ENCODE data around the gene GLIS1.

GLIS1 gene

DNA sequence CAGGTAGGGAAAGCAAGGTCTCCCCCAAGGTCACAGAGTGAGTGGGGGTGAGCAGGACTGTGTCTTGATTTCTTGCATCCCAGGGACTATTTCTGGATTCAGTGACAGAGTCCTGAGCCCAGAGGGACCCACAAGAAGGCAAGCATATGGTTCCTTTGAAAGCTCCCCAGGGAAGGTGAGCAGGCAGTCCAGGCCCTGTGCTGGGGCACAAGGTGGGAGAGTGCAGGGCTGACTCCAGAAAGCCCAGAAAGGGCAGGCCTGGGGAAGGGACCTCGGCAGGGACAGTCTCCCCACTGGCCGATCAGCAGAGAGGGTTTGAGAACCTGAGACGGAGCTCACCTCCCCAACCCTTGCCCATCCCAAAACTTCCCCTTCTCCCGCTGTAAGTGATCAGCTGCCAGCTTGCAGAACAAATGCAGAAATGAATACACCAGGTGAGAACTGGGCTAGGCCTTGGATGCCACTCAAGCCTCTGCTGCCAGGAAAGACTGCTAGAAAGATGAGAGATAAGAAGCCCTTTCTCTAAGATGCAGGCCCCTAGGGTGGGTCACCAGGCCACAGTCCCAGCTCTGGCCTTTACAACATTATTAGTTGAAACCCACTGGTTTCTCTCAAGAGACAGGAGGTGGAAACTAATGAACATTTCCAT is 121.0 kb downstream of the GLIS1 start:
- DNase-seq (ENCODE audit: low read depth in 2 of 2): no peak

DNA sequence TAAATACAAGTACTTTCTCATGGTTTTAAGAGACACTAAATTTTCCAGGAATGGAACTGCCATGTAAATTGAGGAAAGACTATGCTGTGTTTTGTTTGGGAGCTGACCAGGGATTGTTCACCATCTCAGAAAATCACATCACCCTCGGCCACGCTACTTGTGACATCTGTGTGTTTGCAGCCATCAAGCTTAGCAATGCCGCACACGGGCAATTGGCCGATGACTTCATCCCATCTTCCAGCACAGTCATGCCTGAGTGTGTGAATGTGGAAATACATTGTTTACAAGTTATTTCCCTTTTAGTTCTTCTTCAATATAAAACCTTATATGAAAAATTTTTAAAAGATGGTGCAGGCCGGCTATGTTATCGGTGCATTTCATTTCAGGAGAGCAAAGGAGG is 121.6 kb downstream of the GLIS1 start:
- DNase-seq (ENCODE audit: low read depth in 2 of 2): no peak

DNA sequence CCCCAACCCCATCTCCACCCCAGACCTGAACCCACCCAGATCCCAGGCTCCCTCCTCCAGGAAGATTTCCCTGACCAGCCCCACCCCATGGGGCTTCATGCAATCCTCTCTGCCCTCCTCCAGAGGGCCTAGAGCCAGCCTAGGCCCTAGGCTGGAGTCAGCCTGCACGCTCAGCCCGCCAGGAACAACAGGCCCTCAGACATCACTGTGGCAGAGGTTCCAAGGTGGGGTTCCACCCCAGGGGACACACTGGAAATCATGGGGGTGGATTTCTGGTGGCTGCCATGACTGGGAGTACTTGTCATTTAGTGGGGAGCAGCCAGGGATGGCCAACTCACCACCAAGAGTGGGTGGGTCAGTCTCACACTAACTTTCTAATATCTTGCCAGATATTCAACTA is 122.0 kb downstream of the GLIS1 start:
- no peak for DNase-seq (ENCODE audit: low read depth in 2 of 2)

DNA sequence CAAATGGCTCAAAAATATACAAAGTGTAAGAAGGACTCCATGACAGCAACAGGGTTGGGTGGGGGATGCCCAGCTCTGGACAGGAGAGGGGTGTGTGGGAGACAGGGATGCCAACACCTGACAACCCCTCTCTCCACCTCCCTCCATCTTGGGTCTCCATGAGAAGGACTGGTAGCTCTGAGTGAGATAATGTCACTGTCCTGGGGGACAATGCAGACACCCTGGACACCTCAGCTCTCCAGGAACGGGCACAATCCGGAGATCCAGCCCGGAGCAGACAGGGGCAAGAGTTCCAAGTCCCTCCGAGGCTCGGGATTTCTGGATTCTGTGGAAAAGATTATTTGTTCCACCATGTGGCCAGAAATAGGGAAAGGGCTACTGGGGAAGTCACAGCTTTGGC is 122.5 kb downstream of the GLIS1 start:
- no peak for DNase-seq (ENCODE audit: low read depth in 2 of 2)

DNA sequence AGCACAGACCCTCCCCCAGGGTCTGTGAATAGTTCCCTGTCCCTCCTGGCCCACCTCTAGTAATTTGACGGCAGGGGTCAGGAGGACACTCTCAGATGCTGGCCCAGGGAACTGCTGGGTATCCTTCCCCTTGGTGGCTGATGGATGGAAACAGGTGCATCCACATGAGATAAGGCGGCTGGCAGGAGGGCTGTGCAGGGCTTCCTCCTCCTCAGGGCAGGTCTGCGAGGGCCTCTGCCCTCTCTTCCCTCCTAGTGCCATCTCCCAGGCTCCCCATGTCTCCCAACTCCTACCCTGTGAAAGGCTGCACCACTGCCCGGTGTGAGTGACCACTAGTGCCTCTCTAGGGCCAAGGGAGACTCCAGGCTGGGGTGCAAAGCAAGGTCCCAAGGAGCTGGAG is 123.9 kb downstream of the GLIS1 start:
- no peak for DNase-seq (ENCODE audit: low read depth in 2 of 2)

DNA sequence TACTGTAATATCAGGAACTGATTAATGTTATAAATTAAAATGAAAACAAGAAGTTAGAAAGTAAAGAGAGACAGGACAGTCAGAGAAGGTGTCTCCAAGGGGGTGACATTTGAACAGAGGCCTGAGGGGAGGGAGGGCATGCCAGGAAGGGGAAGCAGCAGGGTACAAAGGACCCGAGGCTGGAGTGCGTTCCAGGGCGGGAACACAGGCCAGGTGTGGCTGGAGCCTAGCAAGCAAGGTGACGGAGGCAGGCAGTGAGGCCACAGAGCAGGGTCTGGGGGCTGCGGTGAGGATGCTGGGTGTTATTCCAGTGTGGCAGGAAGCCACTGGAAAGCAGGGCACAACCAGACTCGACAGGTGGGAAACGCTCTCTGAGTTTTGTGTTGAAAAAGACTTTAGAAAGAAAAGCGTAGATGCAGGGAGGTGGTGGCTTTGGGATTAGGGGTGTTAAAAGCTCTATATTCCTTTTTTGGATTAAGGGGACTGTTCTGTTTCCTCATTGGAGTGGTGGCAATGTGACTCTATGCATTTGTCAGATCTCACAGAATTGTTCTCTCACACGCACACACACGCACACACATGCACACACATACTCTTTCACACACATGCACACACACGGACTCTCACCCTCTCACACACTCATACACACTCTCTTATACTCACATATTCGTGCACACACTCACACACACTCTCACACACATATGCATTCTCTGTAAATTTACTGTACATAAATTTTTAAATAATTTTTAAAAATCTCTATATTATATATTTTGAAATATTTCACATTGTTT is 124.5 kb downstream of the GLIS1 start:
- DNase-seq (ENCODE audit: low read depth in 2 of 2): no peak

DNA sequence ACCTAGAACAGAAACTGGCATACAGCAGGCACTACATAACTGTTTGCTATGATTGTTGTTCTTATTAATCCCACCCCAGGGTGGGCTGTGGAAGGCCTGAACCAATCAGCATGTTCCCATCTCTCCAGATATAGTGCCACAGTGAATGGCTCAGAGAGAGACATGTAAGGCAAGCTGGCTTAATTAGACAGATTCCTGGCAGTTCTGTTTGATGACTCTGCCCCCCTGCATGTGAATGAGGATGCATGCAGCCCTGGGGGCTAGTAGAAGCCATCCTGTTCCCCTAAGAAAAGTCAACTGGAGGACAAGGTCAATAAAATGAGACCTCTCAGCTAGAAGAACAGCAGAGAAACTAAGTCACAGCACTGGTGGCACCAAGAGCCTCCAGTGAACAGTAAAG is 130.3 kb downstream of the GLIS1 start:
- DNase-seq (ENCODE audit: low read depth in 2 of 2): no peak

DNA sequence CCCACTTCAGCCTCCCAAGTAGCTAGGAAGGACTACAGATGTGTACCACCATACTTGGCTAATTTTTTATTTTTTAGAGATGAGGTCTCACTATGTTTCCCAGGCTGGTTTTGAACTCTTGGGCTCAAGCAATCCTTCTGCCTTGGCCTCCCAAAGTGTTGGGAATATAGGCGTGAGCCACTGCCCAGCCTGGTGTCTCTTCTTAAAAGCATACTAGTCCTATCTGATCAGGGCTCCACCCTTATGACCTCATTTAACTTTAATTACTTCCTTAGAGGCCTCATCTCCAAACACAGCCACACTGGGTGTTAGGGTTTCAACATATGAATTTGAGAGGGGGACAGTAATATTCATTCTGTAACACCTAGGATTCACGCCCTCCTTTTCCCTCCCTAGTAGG is 130.9 kb downstream of the GLIS1 start:
- no peak for DNase-seq (ENCODE audit: low read depth in 2 of 2)

DNA sequence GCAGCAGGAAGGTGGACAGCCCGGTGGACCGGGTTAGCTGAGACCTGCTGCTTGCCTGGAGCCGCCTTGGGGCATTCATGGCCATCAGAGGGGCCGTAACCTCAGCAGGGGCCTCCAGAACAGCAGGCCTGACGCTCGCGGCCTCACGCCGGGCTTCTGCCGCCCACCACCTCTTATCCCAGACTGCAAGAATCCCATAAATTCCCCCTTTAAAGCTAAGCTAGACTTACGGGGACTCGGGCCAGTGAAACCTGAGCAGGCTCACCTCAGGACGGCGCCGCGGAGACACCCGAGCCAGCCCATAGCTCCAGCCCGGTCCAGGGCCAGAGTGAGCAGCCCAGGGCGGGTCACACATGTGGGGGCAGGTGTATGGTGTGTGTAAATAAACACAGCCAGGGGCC is 132.3 kb downstream of the GLIS1 start:
- no peak for DNase-seq (ENCODE audit: low read depth in 2 of 2)

DNA sequence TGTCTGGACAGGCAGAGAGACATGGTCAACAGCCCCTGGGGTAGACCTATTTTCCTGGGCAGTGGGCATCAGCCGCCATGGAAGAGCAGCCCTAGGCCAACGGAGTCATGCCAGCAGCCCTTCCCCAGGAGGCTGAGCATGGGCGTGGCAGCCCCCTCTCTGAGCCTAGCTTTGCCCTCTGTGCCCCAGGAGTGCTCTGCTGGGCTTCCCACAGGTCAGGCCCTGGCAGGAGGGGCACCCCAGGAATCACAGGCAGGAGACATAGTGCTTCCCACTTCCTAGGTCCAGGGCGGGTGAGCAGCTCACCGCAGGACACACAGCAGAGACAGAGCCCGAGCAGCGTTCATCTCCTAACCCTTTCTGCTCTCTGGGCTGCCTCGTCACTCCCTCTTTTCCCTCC is 132.8 kb downstream of the GLIS1 start:
- DNase-seq (ENCODE audit: low read depth in 2 of 2): no peak

DNA sequence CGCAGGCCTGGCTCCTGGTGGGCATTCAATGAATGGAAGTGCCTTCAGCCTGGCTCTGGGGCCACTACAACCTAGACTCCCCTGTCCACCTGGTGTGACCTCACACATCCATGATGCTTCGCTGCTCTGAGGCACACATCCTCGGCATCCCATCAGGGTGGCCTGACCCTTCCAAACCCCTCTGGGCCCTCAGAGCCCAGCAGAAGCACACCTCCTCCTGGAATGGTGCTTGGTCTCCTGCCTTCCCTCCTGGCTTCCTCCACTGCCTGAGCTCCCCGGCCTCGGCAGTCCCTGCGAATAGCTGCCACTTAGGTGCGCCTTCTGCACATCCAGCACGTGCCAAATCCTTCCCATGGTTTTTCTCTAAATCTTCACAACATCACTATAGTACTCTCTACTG is 133.8 kb downstream of the GLIS1 start:
- DNase-seq (ENCODE audit: low read depth in 2 of 2): no peak

DNA sequence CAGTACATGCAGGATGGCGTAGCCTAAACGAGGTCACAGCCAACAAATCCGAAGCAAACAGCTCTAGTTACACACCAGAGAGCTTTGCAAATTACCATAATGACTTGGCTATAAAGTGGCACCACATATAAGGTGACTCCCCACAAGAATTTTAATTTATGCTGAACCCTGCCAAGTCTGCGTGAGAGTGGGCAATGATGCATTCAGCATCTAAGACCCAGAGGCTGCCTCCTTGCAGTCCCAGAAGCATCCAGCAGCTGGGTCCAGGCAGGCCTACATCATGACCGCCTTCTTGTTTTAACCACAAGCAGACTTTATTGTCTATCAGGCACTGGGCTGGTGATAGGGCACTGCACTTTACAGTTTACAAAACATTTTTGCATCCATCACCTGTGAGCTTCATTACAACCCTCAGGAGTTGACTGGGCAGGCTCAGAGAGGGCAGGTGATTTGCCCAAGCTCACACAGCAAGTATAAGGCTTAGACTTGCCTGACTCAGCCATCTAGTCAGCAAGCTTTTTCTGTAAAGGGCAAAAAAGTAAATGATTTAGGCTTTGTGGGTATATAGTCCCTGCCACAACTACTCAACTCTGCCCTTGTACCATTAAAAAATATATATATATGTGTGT is 134.6 kb downstream of the GLIS1 start:
- no peak for DNase-seq (ENCODE audit: low read depth in 2 of 2)

DNA sequence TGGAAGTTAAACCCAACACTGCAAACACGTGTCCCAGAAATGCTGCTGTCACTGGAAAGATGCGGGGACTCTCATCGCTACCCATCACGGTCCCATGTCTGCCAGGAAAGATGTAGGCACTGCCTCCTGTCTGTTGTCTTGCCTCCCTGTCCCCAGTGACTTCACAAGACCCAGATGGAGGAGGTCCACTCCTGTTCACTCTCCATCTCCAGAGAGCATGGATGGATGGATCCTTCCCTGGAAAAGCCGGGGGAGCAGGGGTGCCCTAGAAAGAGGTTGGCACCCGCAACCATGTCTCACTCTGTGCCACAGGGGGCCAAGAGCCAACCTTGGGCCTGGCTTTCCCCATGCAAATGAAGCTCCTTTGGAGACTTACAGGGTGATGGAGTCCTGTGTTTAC is 135.5 kb downstream of the GLIS1 start:
- no peak for DNase-seq (ENCODE audit: low read depth in 2 of 2)

DNA sequence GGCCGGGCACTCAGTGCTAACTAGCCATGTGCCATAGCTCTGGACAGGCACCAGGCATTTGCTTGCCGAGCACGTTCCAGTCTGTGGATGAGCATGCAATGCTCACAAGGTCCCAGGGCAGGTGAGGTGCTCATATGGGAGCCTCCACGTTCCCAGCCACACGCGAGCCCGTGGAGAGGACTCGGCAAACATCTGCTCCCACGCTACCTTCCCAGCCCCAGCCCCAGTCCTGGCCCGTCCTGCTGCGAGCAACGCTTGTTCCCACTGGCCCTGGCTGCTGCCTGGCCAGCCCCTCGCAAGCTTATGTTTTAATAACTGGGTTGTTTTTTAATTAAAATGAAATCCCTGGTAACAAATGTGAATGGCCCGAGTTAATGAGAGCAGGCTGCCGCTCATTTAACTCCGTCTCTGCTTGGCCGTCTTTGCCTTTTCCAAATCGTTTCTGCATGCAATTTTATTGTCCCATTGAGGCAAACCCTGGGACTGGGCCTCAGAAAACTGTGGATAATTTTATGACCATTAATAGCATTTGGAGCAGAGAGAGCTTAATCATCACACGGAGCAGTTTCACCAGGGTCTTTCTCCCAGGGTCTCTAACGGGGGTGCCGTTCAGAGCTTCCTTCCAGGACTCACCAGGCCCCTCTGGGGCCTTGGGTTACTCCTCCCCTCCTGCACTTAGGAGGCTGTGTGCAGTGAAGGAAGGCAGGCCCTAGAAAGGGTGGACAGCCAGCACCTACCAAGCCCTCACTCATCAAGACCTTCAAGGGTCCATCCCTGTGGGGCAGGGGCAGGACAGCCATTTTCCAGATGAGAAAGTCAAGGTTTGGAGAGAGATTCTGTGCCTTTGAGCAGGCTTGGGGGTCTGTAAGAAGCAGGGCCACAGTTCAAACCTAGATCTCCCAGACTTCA is 136.8 kb downstream of the GLIS1 start:
- no peak for DNase-seq (ENCODE audit: low read depth in 2 of 2)

DNA sequence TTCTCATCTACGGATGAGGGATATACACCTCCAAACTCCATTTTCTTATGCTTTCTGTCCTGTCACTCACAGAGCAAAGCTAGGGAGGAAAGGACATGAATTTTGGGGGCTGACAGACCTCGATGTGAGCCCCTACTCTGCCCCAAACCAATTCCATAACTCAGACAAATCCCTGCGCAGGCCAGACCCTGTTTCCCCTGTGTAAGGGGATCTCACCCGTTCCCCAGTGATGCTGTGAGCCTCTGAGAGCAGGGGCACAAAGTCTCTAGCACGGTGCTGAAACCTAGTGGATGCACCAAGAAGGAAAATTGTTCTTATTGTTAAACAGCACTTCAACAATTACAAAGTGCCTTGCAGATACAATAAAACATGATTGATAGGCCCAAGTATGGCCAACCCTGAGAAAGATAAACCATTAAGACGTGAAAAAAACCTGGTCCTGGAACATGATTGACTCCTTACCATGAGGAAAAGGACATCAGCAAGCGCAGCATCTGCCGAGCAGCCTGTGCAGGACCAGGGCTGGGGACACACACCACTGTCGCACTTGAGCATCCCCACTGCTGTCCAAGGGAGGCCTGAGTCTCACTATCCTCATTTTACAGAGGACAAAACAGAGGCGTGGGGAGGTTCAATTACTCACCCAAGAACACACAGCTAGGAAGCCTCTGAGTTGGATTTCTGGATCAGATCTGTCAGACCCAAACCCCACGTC is 137.8 kb downstream of the GLIS1 start:
- no peak for DNase-seq (ENCODE audit: low read depth in 2 of 2)

DNA sequence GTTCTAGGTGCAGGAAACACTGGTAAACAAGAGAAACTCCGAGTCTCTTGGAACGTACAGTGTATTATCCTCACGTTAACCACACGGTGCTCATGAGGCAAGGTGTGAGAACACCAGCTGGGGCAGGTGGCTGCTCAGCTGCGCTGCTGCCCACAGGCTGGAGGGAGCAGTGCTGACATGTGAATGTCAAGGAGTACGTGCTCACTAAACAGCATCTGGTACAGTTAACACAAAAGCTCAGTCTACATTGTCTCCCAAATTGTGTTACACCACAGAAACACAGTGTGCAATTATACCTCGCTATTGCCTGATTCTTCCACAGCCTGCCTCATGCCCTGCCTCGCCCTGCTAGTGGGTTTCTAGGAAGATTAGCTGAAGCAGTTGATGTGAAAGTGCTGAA is 138.4 kb downstream of the GLIS1 start:
- no peak for DNase-seq (ENCODE audit: low read depth in 2 of 2)

DNA sequence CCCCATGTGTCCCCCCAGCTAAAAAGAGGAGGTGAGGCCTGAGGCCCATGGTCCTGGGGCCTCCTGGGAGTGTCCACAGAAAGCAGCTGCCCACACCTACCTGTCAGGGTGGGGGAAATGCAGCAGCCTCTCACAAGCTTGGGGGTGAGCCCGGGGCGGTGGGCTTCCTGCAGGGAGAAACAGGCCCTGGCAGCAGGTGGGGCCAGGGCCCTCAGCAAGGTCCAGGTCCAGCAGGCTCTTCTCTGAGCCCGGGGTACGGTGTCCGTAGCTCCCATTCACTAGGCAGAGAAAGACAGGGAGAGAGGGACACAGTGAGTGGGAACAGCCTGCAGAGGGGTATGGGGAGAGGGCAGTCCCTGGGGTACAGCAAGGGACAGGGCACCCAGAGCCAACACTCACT is 139.0 kb downstream of the GLIS1 start:
- DNase-seq (ENCODE audit: low read depth in 2 of 2): no peak

DNA sequence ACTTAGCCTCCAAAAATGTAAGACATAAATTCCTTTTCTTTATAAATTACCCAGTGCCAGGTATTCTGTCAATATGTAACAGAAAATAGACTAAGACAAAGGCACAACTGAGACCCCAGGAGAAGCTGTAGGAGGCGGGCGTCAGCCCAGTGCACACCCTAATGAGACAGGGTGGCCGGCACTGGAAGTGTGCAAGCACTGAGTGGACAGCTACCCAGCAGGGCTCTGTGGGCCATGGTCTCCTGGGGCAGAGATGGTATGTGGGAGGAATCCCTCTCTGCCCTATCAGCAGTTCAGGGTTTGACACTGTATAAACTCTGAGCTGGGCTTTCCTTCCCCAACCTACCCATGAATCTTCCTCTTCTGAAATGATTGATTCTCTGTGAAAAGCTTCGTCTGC is 139.5 kb downstream of the GLIS1 start:
- DNase-seq (ENCODE audit: low read depth in 2 of 2): no peak

DNA sequence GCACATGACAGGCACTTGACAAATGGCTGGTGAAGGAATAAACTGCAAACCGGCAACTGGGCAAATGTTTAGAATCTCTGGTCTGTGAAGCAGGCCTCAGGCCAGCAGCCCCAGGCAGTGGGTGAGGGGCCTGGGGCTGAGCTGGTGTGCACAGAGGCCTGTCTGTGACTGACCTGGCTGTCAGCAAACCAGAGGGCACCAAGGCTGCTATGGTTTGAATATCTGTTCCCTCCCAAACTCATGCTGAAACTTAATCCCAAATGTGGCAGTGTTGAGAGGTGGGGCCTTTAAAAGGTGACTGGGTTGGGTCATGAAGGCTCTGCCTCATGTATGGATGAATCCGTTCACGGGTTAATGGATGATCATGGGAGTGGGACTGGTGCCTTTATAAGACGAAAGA is 140.0 kb downstream of the GLIS1 start:
- no peak for DNase-seq (ENCODE audit: low read depth in 2 of 2)

DNA sequence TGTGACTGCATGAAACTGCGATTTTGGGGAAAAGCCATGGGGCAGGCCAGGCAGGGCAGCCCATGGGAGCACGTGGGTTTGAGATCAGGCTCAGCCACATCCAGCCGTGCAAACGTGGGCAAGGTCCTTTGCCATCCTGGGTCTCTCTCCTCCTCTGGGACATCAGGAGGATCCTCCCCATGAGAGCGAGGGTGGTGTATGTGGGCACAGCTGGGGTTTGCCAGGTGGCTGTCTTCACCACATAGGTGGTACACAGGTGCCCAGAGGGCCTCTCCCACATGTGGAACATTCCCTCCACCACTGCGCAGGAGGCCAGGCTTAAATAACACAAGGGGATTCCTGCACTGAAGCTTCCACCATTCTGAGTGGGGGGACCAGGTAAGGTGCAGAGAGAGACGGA is 143.1 kb downstream of the GLIS1 start:
- DNase-seq (ENCODE audit: low read depth in 2 of 2): no peak

DNA sequence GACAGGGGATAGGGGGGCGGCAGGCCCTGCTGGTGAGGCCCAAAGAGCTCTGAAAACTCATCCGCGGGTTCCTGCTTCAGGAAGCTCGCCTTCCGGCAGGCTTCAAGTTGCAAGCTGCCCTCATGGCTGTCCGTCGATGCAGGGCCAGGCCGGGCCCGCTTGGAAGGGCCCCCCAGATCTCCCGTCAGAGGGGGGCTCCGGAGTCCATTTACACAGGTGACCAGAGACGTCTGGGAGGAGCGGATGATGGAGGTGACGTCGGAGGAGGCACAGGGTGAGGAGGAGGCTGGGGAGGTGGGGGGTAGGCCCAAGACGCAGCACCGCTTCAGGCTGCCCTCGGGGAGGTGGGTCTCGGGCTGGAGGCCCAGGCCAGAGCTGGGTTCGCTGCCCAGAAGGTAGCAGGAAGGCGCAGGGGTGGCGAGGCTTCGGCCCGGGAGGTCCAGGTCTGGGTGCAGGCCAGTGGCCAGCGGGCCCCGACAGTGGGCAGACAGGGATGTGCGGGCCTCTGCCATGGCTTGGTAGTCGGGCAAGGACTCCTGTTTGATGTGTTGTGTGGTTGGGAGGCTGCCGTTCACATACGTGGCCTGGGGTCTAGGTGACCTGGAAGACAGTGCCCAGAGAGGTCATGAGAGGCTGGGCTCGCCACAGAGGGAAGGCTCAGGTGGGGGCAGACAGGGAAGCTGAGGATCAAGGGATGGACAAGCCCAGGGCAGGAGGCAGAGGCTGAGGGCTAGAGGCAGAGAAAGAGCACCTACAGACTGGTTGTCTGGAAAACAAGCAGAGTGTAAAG is 144.4 kb downstream of the GLIS1 start:
- DNase-seq (ENCODE audit: low read depth in 2 of 2): no peak
